ENCODE measurements around the gene LCORL. TPM values are rescaled to one million over a fixed set of nuclear protein-coding genes. Genes with fewer than 3 reads are reported as not detected.

Gene LCORL
- total and polyA plus RNA-seq, 9 of the 15 experiments (the other 6 are each of a cell fraction or from before 2014, with no cell fraction given) = 3.1 to 24.5 (median 11.1) TPM

- Histone ChIP-seq H3K27me3 (ENCODE audit: control insufficient read depth in 2 of 2, insufficient read depth in 2 of 2, low read length in 2 of 2) (no peaks in the 10 kb centered on the region), H3K9ac (ENCODE audit: insufficient read depth in 1 of 2, low read depth in 2 of 2, low read length in 2 of 2) (peak within 1 kb of the TSS; percentile 97 to 100), H2AFZ (ENCODE audit: low read depth, low read length) (peak within 1 kb of the TSS; percentile 90), H3K36me3 (ENCODE audit: control insufficient read depth, insufficient read depth, low read length) (peaks cover 54% of the 10 kb centered on the region), H3K9me3 (replicated peaks; ENCODE audit: control insufficient read depth, insufficient read depth, low read depth, low read length) (no peaks in the 10 kb centered on the region), H3K79me2 (ENCODE audit: control insufficient read depth, insufficient read depth, low read length) (peaks cover 99% of the 10 kb centered on the region), H3K27ac (ENCODE audit: extremely low read depth, low read depth, low read length) (peak within 1 kb of the TSS; percentile 96), H3K4me1 (replicated peaks in 1 of 2; ENCODE audit: control insufficient read depth in 2 of 2, insufficient read depth in 2 of 2, low read length in 2 of 2) (peaks cover 3 to 10% of the 10 kb centered on the region in 2 experiments; a peak in 4 of 5 replicates), H3K4me2 (ENCODE audit: insufficient read depth, low read length) (peak within 1 kb of the TSS; percentile 95), H4K20me1 (replicated peaks; ENCODE audit: control insufficient read depth, insufficient read depth, low read length) (peaks cover 11% of the 10 kb centered on the region), H3K4me3 (peak within 1 kb of the TSS; percentile 65), H3K9me1 (ENCODE audit: control insufficient read depth, insufficient read depth, low read length) (no peaks in the 10 kb centered on the region)
- WGBS (ENCODE audit: insufficient coverage, low coverage, missing lambda C conversion rate) = under 1% methylated on average over 64 of the region's 69 CpGs
- DNase-seq (ENCODE audit: extremely low read depth in 1 of 4, low spot score in 3 of 4) (peak; percentile 94 to 100 (median 96)), ATAC-seq (peak; percentile 88), FAIRE-seq (peak; percentile 100)
- TSS peak; percentile 58 for BruUV-seq (replicated peaks)
- CTCF ChIA-PET (ENCODE audit: low intra/inter-chr PET ratio) = no interaction called here
- in situ Hi-C loops (cut with MboI) = no loop called here
- intact Hi-C loops (cut with micrococcal nuclease) = loop anchor here (2.0 kb wide), 1 partner anchor 210 kb away; the partner anchor contains the start of gene LCORL
- POLR2A ChIA-PET = interaction anchor here (0.5 to 1.7 kb wide), 17 partner anchors 10 to 1046 kb away, joined by 3 to 10 read pairs (median 3); partner anchors contain the start of gene QDPR
- TF ChIP-seq ZBTB40 (IDR thresholded peaks at IDR 0.05) = peak; percentile 91
- peak; percentile 65 for TF ChIP-seq ZBTB40 (CRISPR knock-in tag; IDR thresholded peaks at IDR 0.05)
- peak; percentile 72 for TF ChIP-seq CCNT2 (IDR thresholded peaks at IDR 0.05; ENCODE audit: borderline replicate concordance, extremely low read depth, insufficient read length, low read depth, low read length)
- TF ChIP-seq ZHX1 (conservative IDR thresholded peaks at IDR 0.05; ENCODE audit: low read length) = peak; percentile 99
- TF ChIP-seq NCOA4 (IDR thresholded peaks at IDR 0.05; ENCODE audit: partially characterized antibody) = no peak
- TF ChIP-seq JUND (IDR thresholded peaks at IDR 0.05; ENCODE audit: borderline replicate concordance, low read depth, low read length) = peak; percentile 50; the same call in 1 of the 2 replicates
- TF ChIP-seq JUND (tag; IDR thresholded peaks at IDR 0.05; ENCODE audit: borderline replicate concordance, low read depth, low read length) = no peak; the same call in 2 of the 3 replicates
- no peak for TF ChIP-seq ZNF668 (CRISPR knock-in tag; IDR thresholded peaks at IDR 0.05)
These were observed 211.1 kb downstream of the LCORL start, which contains the start of the genes DCAF16 and NCAPG for GRCh38 chr4:17810260-17811077. TSS of gene DCAF16 (minus strand) at chr4:17810757. CDS start at chr4:17804141, 6,616 bp downstream. TSS of gene NCAPG (plus strand) at chr4:17810979. CDS start at chr4:17811078, 99 bp downstream.

All from K562 (cell line).